Caco-2 (cell line): ENCODE measurements around the gene OSBPL5. TPM values are rescaled to one million over a fixed set of nuclear protein-coding genes. Genes with fewer than 3 reads are reported as not detected.

Source experiments
- BruUV-seq: library from RNA; stranded (reverse); fragments of 400-500 nt; replicated peaks from 2 replicates; lab custom pipeline; 2021; lab: Mats Ljungman, UMichigan
- CTCF ChIA-PET: fragments of 300-600 bp; sonication (Branson Sonifier 250); formaldehyde crosslinking; loops from one replicate; lab custom pipeline; 2022; ENCODE audit warnings: antibody characterized with exemption; lab: Charles Lee
- POLR2A ChIA-PET: fragments of 300-600 bp; sonication (Branson Sonifier 250); formaldehyde crosslinking; loops from one replicate; lab custom pipeline; 2022; ENCODE audit warnings: antibody characterized with exemption; lab: Charles Lee
- DNase-seq, 2 experiments: peaks; one replicate each; pipeline versions ENCODE4 v3.0.0 to v3.0.0-alpha.2; 2020 to 2022
- H3K27me3 ChIP-seq: replicated peaks from 2 replicates; pipeline ENCODE4 v1.6.0; 2011; ENCODE audit warnings: low read length; ENCODE audit not compliant: control insufficient read depth, insufficient read depth
- H3K36me3 ChIP-seq: 2 replicates; pipeline ENCODE4 v1.5.1; 2011; ENCODE audit warnings: low read length; ENCODE audit not compliant: control insufficient read depth, insufficient read depth
- H3K4me1 ChIP-seq: fragments of 250-450 bp; sonication (Bioruptor Pico); 2 replicates; pipeline ENCODE4 v1.5.1; 2020; ENCODE audit warnings: mild to moderate bottlenecking
- H3K4me3 ChIP-seq: 2 replicates; pipeline ENCODE4 v1.5.1; 2011; ENCODE audit warnings: low read depth, mild to moderate bottlenecking, control low read depth, low read length
- H3K9me3 ChIP-seq: fragments of 250-450 bp; sonication (Bioruptor Pico); 2 replicates; pipeline ENCODE4 v1.5.1; 2020; ENCODE audit warnings: mild to moderate bottlenecking, moderate library complexity
- H3K27ac Mint-ChIP-seq: one replicate; pipeline ENCODE4 v1.8.0; 2022; ENCODE audit warnings: mixed read lengths; ENCODE audit not compliant: unreplicated experiment
- H3K27me3 Mint-ChIP-seq: one replicate; pipeline ENCODE4 v1.8.0; 2022; ENCODE audit warnings: mixed read lengths; ENCODE audit not compliant: insufficient read depth, unreplicated experiment
- H3K36me3 Mint-ChIP-seq: one replicate; pipeline ENCODE4 v1.8.0; 2022; ENCODE audit warnings: mild to moderate bottlenecking, mixed read lengths; ENCODE audit not compliant: insufficient read depth, unreplicated experiment
- H3K4me1 Mint-ChIP-seq: one replicate; pipeline ENCODE4 v1.8.0; 2022; ENCODE audit warnings: low read depth, mixed read lengths; ENCODE audit not compliant: unreplicated experiment
- H3K4me3 Mint-ChIP-seq: one replicate; pipeline ENCODE4 v1.8.0; 2022; ENCODE audit warnings: mild to moderate bottlenecking, moderate library complexity, mixed read lengths; ENCODE audit not compliant: unreplicated experiment
- H3K9me3 Mint-ChIP-seq: one replicate; pipeline ENCODE4 v1.8.0; 2022; ENCODE audit warnings: mixed read lengths; ENCODE audit not compliant: unreplicated experiment
- intact Hi-C: fragments of 100-400 bp; cut with micrococcal nuclease; formaldehyde crosslinking; loops from one replicate; pipeline ENCODE4 v1.10.0; 2022; ENCODE audit not compliant: unreplicated experiment
- total RNA-seq: library from RNA; stranded (reverse); gene quantifications from 2 replicates; pipeline ENCODE4 v1.2.3, GENCODE V29; 2022
- TF ChIP-seq, protein P1 (sequence below), 2 experiments: fragments of 200-600 bp in 1 of 2; IDR thresholded peaks; 1 replicate in 1 of 2; 2 replicates in 1 of 2; pipeline versions ENCODE4 v1.5.1 to v1.8.0; 2011 to 2022; ENCODE audit warnings: antibody characterized with exemption in 1 of 2, control low read depth in 1 of 2, inconsistent platforms in 1 of 2, low read depth in 1 of 2, low read length in 1 of 2, mild to moderate bottlenecking in 1 of 2, moderate library complexity in 1 of 2; ENCODE audit not compliant: insufficient read depth in 1 of 2, severe bottlenecking in 1 of 2, unreplicated experiment in 1 of 2

The OSBPL5 gene
- total RNA-seq, 1 experiment from 2014 or later = 4.9 TPM

DNA sequence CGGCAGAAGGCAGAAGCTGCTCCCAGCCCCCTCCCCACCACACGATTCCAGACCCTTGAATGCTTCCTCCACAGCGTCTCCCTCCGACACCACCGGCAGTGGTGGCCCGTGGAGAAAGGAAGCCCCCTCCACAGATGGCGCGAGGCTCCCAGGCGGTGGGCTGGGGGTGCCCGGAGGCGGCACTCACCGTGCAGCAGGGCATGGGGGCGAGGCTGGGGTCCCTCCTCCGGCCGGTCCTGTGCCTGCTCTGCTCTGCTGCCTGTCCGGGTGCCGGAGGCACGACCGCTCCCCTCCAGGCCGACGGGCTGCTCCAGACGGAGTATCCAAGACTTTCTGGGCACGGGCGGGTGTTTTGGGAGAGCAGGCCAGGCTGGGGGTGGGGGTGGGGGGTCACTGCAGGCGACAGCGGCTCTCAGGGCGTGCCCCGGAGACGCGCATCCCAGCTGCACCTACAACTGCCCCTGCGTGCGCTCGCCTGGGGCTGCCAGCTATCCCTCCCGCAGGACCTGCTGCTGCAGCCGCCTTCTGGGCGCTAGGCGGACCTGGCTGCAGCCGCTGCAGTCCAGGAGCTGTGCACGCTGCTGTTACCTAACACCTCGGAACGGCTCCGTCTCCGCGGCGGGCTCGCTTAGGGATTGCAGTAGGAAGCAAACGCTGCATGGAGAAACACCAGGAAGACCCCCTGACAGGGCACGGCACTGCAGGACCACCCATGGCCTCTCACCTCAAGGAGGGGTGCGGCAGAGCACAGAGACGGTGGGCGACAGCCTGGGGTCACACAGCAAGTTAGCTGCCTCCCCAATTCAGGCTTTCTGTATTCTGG lies 38.3 kb upstream of the OSBPL5 start:
- no TSS peak for BruUV-seq
- intact Hi-C loops = no loop called here
- Mint-ChIP-seq H3K36me3 (no peaks in the 10 kb centered on the region), H3K27ac (no peak overlapping the region), H3K4me1 (no peaks in the 10 kb centered on the region), H3K4me3 (no peak overlapping the region), H3K27me3 (peaks cover 1% of the 10 kb centered on the region), H3K9me3 (no peaks in the 10 kb centered on the region)
- peaks cover 2% of the 10 kb centered on the region for H3K27me3 ChIP-seq
- H3K4me3 ChIP-seq = no peak overlapping the region
- ChIA-PET POLR2A (no interaction called here), CTCF (interaction anchor here (0.6 kb wide), 1 partner anchor 114 kb away, joined by 4 read pairs; no protein-coding TSS in a partner anchor)
- peak in 1 of 2 experiments; percentile 30 for DNase-seq
- H3K9me3 ChIP-seq = no peaks in the 10 kb centered on the region
- TF ChIP-seq, protein P1, sequence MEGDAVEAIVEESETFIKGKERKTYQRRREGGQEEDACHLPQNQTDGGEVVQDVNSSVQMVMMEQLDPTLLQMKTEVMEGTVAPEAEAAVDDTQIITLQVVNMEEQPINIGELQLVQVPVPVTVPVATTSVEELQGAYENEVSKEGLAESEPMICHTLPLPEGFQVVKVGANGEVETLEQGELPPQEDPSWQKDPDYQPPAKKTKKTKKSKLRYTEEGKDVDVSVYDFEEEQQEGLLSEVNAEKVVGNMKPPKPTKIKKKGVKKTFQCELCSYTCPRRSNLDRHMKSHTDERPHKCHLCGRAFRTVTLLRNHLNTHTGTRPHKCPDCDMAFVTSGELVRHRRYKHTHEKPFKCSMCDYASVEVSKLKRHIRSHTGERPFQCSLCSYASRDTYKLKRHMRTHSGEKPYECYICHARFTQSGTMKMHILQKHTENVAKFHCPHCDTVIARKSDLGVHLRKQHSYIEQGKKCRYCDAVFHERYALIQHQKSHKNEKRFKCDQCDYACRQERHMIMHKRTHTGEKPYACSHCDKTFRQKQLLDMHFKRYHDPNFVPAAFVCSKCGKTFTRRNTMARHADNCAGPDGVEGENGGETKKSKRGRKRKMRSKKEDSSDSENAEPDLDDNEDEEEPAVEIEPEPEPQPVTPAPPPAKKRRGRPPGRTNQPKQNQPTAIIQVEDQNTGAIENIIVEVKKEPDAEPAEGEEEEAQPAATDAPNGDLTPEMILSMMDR (IDR thresholded peaks at IDR 0.05; ENCODE audit: insufficient read depth in 1 of 2, low read depth in 1 of 2, low read length in 1 of 2, severe bottlenecking in 1 of 2, unreplicated experiment in 1 of 2) = no peak
- no peaks in the 10 kb centered on the region for H3K4me1 ChIP-seq
- H3K36me3 ChIP-seq = no peaks in the 10 kb centered on the region

DNA sequence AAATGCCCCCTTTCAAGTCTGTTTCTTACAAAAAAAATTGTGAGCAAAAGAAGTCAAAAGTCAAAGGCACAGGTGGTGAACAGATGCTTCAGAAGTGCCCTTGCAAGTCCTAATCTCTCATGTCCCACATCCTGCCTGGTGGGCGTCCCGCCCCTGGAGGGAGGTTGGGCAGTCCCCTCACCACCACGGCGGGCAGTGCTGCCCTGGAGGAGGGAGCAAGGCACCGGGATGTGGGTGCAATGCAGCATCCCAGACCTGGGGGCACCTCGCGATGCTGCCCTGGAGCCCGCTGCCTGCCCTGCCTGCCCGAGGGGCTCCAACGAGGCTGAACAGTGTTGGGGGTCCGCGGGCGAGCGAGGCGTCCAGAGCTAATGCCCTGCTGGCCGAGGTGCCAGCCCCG lies 37.6 kb upstream of the OSBPL5 start:
- peaks cover 3% of the 10 kb centered on the region for H3K27me3 Mint-ChIP-seq
- ChIA-PET POLR2A (no interaction called here), CTCF (no interaction called here)
- no peak overlapping the region for H3K4me3 Mint-ChIP-seq
- intact Hi-C loops = no loop called here
- H3K36me3 ChIP-seq = no peaks in the 10 kb centered on the region
- H3K9me3 Mint-ChIP-seq = no peaks in the 10 kb centered on the region
- no peak overlapping the region for H3K4me3 ChIP-seq
- no peak overlapping the region for H3K27ac Mint-ChIP-seq
- H3K4me1 ChIP-seq = no peaks in the 10 kb centered on the region
- no peaks in the 10 kb centered on the region for H3K36me3 Mint-ChIP-seq
- peaks cover 2% of the 10 kb centered on the region for H3K27me3 ChIP-seq
- TF ChIP-seq, protein P1 (IDR thresholded peaks at IDR 0.05; ENCODE audit: insufficient read depth in 1 of 2, low read depth in 1 of 2, low read length in 1 of 2, severe bottlenecking in 1 of 2, unreplicated experiment in 1 of 2) = no peak
- no peaks in the 10 kb centered on the region for H3K9me3 ChIP-seq
- no TSS peak for BruUV-seq
- no peak for DNase-seq
- no peaks in the 10 kb centered on the region for H3K4me1 Mint-ChIP-seq

DNA sequence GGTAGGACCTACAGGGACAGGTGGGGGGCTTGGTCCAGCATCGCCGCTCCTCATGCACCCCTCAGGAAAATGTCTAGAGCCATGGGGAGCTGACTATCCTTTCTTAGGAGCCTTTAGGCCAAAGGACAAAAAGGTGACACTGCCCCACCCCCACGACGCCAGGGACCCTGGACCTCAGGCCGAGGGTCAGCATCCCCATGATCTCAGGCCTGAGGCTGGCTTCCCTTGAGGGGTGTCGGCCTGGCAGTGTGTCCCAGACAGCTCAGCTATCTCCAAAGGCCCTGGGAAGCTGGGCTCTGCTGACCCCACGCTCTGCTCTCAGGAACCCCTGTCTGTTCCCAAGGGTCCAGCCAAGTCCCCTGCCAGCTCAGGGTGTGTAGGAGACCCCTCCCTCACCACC lies 37.2 kb upstream of the OSBPL5 start:
- ChIA-PET POLR2A (no interaction called here), CTCF (no interaction called here)
- no peak overlapping the region for H3K4me3 ChIP-seq
- Mint-ChIP-seq H3K4me1 (no peaks in the 10 kb centered on the region), H3K4me3 (no peak overlapping the region), H3K27ac (no peak overlapping the region), H3K9me3 (no peaks in the 10 kb centered on the region), H3K36me3 (no peaks in the 10 kb centered on the region), H3K27me3 (peaks cover 3% of the 10 kb centered on the region)
- peak in 1 of 2 experiments; percentile 11 for DNase-seq
- H3K36me3 ChIP-seq = no peaks in the 10 kb centered on the region
- no peaks in the 10 kb centered on the region for H3K9me3 ChIP-seq
- TF ChIP-seq, protein P1 (IDR thresholded peaks at IDR 0.05; ENCODE audit: insufficient read depth in 1 of 2, low read depth in 1 of 2, low read length in 1 of 2, severe bottlenecking in 1 of 2, unreplicated experiment in 1 of 2) = no peak
- H3K4me1 ChIP-seq = no peaks in the 10 kb centered on the region
- intact Hi-C loops = no loop called here
- H3K27me3 ChIP-seq = peaks cover 2% of the 10 kb centered on the region
- BruUV-seq = no TSS peak
